HG03558 (cell line): ENCODE data around the gene CRYGD.
"Not testable (repeated sequence)": the region's sequence is repeated elsewhere in the genome, so short reads cannot be mapped to it uniquely, and the experiment has no call there.

Experiments
- ATAC-seq: cut with Tn5 transposase; IDR thresholded peaks from one replicate; pipeline ENCODE4 v1.9.1; 2021; ENCODE audit warnings: moderate number of reproducible peaks; ENCODE audit not compliant: unreplicated experiment; ENCODE audit errors: extremely low read depth

CRYGD gene

GRCh38 chr2:208124013-208124715, at the start of gene CRYGD:
TSS of gene CRYGD (minus strand) at chr2:208124524. CDS start at chr2:208124473, 51 bp downstream.
- not testable (repeated sequence) for ATAC-seq

- no peak for ATAC-seq
These were observed 47.8 kb upstream of the CRYGD start for GRCh38 chr2:208172125-208172524.

- ATAC-seq, result no peak
These were observed 40.8 kb upstream of the CRYGD start for GRCh38 chr2:208164951-208165755.

- no peak for ATAC-seq
These were observed 39.2 kb upstream of the CRYGD start, which contains the start of gene CRYGA for GRCh38 chr2:208163489-208163888. TSS of gene CRYGA (minus strand) at chr2:208163589. CDS start at chr2:208163556, 33 bp downstream.

- ATAC-seq, result no peak
These were observed 32.1 kb upstream of the CRYGD start for GRCh38 chr2:208156439-208156838.

- no peak for ATAC-seq
These were observed 28.8 kb upstream of the CRYGD start for GRCh38 chr2:208153156-208153555.

GRCh38 chr2:208150956-208151355, 26.6 kb upstream of the CRYGD start:
- ATAC-seq, result no peak

GRCh38 chr2:208150094-208150493, 25.8 kb upstream of the CRYGD start:
- no peak for ATAC-seq

- ATAC-seq, result no peak
These were observed 24.5 kb upstream of the CRYGD start for GRCh38 chr2:208148803-208149202.

GRCh38 chr2:208147759-208148158, 23.4 kb upstream of the CRYGD start:
- ATAC-seq, result no peak

GRCh38 chr2:208147008-208147407, 22.7 kb upstream of the CRYGD start:
- no peak for ATAC-seq

GRCh38 chr2:208146006-208146405, 21.7 kb upstream of the CRYGD start, which contains the start of gene CRYGB:
TSS of gene CRYGB (minus strand) at chr2:208146158. CDS start at chr2:208146120, 38 bp downstream.
- no peak for ATAC-seq

- ATAC-seq, result no peak
These were observed 18.8 kb upstream of the CRYGD start for GRCh38 chr2:208142925-208143799.

- ATAC-seq, result no peak
These were observed 18.1 kb upstream of the CRYGD start for GRCh38 chr2:208142240-208142924.

GRCh38 chr2:208139447-208139846, 15.1 kb upstream of the CRYGD start:
- no peak for ATAC-seq

- ATAC-seq, result not testable (repeated sequence)
These were observed 14.0 kb upstream of the CRYGD start for GRCh38 chr2:208138334-208138733.

GRCh38 chr2:208136716-208137094, 12.4 kb upstream of the CRYGD start:
- ATAC-seq, result no peak

- ATAC-seq, result no peak
These were observed 11.7 kb upstream of the CRYGD start for GRCh38 chr2:208135794-208136715.
